HL-60 (cell line): ENCODE measurements around the gene CBLB.

Experiments used
- DNase-seq, 2 experiments: peaks; one replicate each; pipeline ENCODE4 v3.0.0-alpha.2; 2010 to 2020; ENCODE audit warnings: low read depth in 1 of 2, low spot score in 1 of 2
- H3K27ac ChIP-seq: fragments of 250-450 bp; sonication (Bioruptor Pico); replicated peaks from 2 replicates; pipeline ENCODE4 v1.5.1; 2020; ENCODE audit warnings: mild to moderate bottlenecking, moderate library complexity
- H3K27me3 ChIP-seq: fragments of 250-450 bp; sonication (Bioruptor Pico); 2 replicates; pipeline ENCODE4 v1.5.1; 2021; ENCODE audit warnings: mild to moderate bottlenecking, moderate library complexity; ENCODE audit not compliant: insufficient read depth, poor library complexity, severe bottlenecking
- H3K4me3 ChIP-seq: replicated peaks from 2 replicates; pipeline ENCODE4 v1.5.1; 2011; ENCODE audit warnings: mild to moderate bottlenecking, control low read depth, low read length; ENCODE audit not compliant: insufficient read depth
- GABPA ChIP-seq: IDR thresholded peaks from 2 replicates; pipeline ENCODE4 v1.6.1; 2012; ENCODE audit warnings: low read depth
- POLR2AphosphoS5 ChIP-seq: IDR thresholded peaks from 2 replicates; pipeline ENCODE4 v1.6.1; 2012; ENCODE audit warnings: low read depth
- SPI1 ChIP-seq: IDR thresholded peaks from 2 replicates; pipeline ENCODE4 v1.6.1; 2012; ENCODE audit warnings: low read depth, mild to moderate bottlenecking, borderline replicate concordance
- TF ChIP-seq, protein P1 (sequence below): IDR thresholded peaks from 2 replicates; pipeline ENCODE4 v1.6.1; 2012; ENCODE audit warnings: low read depth; ENCODE audit not compliant: insufficient replicate concordance
- TF ChIP-seq, protein P2 (sequence below): IDR thresholded peaks from one replicate; pipeline ENCODE4 v1.5.1; 2011; ENCODE audit warnings: low read length, control low read depth, inconsistent platforms; ENCODE audit not compliant: insufficient read depth

Gene CBLB

DNA sequence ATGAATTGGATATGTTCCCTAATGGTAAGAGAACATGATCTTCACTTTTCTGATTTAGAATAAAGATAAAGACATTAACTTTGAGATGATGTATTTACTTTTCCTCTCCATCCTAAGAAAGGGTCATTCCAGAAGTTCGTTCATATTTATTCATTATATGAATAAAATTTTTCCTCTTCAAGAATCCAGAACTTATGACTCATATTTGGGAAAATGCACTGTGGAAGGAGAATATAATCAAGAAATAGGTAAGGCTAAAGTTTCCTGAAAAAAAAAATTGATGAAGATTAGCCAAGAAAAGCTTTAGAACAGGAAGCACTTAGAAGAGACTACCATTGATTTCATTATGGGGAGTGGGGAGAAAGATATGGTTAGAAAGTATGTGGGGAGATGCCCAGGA is 36.5 kb upstream of the CBLB start:
- H3K27me3 ChIP-seq: no peaks in the 10 kb centered on the region
- no peak overlapping the region for H3K4me3 ChIP-seq
- no peak for TF ChIP-seq POLR2AphosphoS5
- TF ChIP-seq, protein P1, sequence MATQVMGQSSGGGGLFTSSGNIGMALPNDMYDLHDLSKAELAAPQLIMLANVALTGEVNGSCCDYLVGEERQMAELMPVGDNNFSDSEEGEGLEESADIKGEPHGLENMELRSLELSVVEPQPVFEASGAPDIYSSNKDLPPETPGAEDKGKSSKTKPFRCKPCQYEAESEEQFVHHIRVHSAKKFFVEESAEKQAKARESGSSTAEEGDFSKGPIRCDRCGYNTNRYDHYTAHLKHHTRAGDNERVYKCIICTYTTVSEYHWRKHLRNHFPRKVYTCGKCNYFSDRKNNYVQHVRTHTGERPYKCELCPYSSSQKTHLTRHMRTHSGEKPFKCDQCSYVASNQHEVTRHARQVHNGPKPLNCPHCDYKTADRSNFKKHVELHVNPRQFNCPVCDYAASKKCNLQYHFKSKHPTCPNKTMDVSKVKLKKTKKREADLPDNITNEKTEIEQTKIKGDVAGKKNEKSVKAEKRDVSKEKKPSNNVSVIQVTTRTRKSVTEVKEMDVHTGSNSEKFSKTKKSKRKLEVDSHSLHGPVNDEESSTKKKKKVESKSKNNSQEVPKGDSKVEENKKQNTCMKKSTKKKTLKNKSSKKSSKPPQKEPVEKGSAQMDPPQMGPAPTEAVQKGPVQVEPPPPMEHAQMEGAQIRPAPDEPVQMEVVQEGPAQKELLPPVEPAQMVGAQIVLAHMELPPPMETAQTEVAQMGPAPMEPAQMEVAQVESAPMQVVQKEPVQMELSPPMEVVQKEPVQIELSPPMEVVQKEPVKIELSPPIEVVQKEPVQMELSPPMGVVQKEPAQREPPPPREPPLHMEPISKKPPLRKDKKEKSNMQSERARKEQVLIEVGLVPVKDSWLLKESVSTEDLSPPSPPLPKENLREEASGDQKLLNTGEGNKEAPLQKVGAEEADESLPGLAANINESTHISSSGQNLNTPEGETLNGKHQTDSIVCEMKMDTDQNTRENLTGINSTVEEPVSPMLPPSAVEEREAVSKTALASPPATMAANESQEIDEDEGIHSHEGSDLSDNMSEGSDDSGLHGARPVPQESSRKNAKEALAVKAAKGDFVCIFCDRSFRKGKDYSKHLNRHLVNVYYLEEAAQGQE: no peak
- TF ChIP-seq, protein P2, sequence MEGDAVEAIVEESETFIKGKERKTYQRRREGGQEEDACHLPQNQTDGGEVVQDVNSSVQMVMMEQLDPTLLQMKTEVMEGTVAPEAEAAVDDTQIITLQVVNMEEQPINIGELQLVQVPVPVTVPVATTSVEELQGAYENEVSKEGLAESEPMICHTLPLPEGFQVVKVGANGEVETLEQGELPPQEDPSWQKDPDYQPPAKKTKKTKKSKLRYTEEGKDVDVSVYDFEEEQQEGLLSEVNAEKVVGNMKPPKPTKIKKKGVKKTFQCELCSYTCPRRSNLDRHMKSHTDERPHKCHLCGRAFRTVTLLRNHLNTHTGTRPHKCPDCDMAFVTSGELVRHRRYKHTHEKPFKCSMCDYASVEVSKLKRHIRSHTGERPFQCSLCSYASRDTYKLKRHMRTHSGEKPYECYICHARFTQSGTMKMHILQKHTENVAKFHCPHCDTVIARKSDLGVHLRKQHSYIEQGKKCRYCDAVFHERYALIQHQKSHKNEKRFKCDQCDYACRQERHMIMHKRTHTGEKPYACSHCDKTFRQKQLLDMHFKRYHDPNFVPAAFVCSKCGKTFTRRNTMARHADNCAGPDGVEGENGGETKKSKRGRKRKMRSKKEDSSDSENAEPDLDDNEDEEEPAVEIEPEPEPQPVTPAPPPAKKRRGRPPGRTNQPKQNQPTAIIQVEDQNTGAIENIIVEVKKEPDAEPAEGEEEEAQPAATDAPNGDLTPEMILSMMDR: no peak
- TF ChIP-seq SPI1: no peak
- TF ChIP-seq GABPA: no peak
- no peak overlapping the region for H3K27ac ChIP-seq
- DNase-seq: no peak

DNA sequence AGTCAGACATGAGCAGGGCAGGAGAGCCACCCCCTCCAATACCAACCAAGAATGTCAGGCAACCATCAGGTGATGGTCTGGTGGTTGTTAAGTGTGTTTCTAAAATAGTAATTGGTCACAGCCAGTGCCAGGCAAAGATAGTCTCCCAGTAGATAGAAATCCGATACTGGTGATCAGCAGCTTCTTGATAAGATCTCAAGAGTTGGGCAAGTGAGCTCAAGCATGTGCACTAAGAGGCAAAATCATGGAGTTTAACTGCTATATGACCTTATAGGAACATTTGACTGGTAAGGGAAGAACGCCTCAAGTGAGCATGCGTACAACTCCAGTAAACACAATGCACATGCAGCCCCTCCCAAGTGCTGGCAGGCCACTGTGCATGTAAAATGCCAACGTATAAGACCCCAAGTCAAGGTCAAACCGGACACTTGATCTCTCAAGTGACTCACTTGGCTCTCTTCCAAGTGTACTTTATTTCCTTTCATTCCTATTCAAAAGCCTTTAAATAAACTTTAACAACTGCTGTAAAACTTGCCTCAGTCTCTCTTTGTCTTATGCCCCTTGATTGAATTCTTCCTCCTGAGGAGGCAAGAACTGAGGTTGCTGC is 36.0 kb upstream of the CBLB start:
- Histone ChIP-seq H3K27ac (no peak overlapping the region), H3K27me3 (no peaks in the 10 kb centered on the region), H3K4me3 (no peak overlapping the region)
- TF ChIP-seq, protein P2: no peak
- TF ChIP-seq, protein P1: no peak
- no peak for TF ChIP-seq SPI1
- TF ChIP-seq POLR2AphosphoS5: no peak
- no peak for TF ChIP-seq GABPA
- no peak for DNase-seq

DNA sequence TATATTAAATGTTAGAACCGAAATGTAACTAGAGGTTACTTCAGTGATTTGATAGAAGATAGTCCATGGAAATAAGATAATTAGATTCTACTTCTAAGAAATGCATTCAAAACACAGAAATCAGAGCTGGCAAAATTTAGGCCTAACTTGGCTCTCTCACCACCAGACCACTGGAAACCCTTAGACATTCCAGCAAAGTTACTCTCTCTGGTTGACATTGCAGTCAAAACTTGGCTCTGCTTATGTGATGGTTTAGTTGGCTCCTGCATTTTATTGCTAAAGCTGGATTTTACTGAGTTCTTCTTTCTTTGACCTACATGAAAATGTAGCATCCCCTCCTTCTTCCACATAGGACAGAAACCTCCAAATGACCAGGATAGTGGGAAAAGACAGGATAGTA is 35.4 kb upstream of the CBLB start:
- no peak overlapping the region for H3K4me3 ChIP-seq
- TF ChIP-seq, protein P2: no peak
- TF ChIP-seq GABPA: no peak
- TF ChIP-seq, protein P1: no peak
- TF ChIP-seq POLR2AphosphoS5: no peak
- TF ChIP-seq SPI1: no peak
- H3K27ac ChIP-seq: no peak overlapping the region
- H3K27me3 ChIP-seq: no peaks in the 10 kb centered on the region
- no peak for DNase-seq
